BJ (cell line): ENCODE measurements around the gene IQCC. TPM values are rescaled to one million over a fixed set of nuclear protein-coding genes. Genes with fewer than 3 reads are reported as not detected.
"Not testable (repeated sequence)": the region's sequence is repeated elsewhere in the genome, so short reads cannot be mapped to it uniquely, and the experiment has no call there.

Experiments
- CTCF ChIA-PET: fragments of 350-600 bp; formaldehyde crosslinking; extraction: SDS; loops from one replicate; lab custom pipeline; 2021; ENCODE audit warnings: antibody characterized with exemption, inconsistent platforms; lab: Yijun Ruan, JAX
- POLR2A ChIA-PET: fragments of 300-600 bp; sonication (Branson Sonifier 250); formaldehyde crosslinking; extraction: SDS; loops from one replicate; lab custom pipeline; 2021; ENCODE audit warnings: antibody characterized with exemption; lab: Charles Lee
- DNase-seq: peaks from one replicate; pipeline ENCODE4 v3.0.0-alpha.2; 2011; ENCODE audit warnings: low read depth
- H3K27me3 ChIP-seq: 2 replicates; pipeline ENCODE4 v1.6.0; 2011; ENCODE audit warnings: low read length; ENCODE audit not compliant: control insufficient read depth, insufficient read depth
- H3K36me3 ChIP-seq: 2 replicates; pipeline ENCODE4 v1.5.1; 2011; ENCODE audit warnings: low read length; ENCODE audit not compliant: control insufficient read depth, insufficient read depth
- H3K4me3 ChIP-seq: 2 replicates; pipeline ENCODE4 v1.5.1; 2011; ENCODE audit warnings: low read depth, mild to moderate bottlenecking, control low read depth, low read length
- polyA minus RNA-seq: library from RNA; depleted of rRNA, polyadenylated mRNA; stranded (reverse); fragments of >200 nt; gene quantifications from 2 replicates; pipeline ENCODE4 v1.2.3, GENCODE V29; 2011; rRNA and poly(A)+ RNA removed
- polyA plus RNA-seq: library from polyadenylated mRNA; depleted of rRNA; stranded (reverse); fragments of >200 nt; gene quantifications from 2 replicates; pipeline ENCODE4 v1.2.3, GENCODE V29; 2011; rRNA removed
- TF ChIP-seq, protein P1 (sequence below): IDR thresholded peaks from 2 replicates; pipeline ENCODE4 v1.5.1; 2011; ENCODE audit warnings: low read depth, mild to moderate bottlenecking, control low read depth, inconsistent platforms, low read length, moderate library complexity; ENCODE audit not compliant: insufficient read depth

The IQCC gene
- polyA plus RNA-seq: 1.4 and 2.1 TPM in 2 replicates
- 0.62 and 1.0 TPM in 2 replicates for polyA minus RNA-seq

DNA sequence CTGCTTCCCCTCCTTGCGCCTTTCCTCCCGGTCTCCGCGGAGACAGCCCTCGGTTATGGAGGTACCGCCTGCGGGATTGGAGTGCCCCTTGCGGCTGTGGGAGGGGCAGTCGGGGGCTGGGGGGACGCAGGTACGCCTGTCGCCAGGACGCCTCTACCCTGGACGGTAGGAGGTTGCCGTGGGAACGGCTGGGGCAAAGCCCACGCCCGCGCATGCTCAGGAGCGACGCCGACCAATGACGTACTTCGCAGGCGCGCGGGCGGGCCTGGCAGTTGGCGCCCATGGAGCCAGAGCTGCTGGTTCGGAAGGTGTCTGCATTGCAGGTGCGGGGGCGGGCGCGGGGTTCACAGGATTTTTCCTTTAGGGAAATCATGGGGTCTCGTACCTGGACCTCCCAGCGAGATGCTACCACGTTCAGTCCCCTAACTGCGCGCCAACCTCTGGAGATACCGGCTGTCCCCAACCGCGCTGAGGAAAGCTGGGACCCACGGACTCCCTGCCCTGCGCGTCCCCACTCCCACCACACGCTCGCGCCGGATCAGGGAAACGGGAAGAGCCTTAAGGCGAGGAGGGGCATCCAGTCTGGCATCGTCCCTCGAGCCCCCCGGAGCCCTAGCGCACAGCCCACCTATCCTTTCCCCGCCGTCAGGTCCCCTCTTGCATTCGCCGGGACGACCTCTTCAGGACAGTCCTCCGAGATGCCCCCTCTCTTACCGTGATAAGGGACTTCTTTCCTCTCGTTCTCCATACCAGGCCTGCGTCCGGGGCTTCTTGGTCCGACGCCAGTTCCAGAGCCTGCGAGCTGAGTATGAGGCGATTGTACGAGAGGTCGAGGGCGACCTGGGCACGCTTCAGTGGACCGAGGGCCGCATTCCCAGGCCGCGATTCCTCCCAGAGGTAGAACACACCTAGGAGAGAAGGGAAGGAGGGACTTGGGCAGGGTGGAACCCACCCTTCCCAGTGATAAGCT lies at the start of gene IQCC:
Gene IQCC (plus strand): TSS at position 271 of the 970 bp plus-strand sequence. CDS start 11 bp downstream, at position 282.
- ChIA-PET CTCF (interaction anchor here (1.3 to 1.8 kb wide), 3 partner anchors 10 to 130 kb away, joined by 3 to 17 read pairs (median 6); partner anchors contain the start of gene MARCKSL1), POLR2A (interaction anchor here (0.6 kb wide), 1 partner anchor 12 kb away, joined by 3 read pairs; no protein-coding TSS in a partner anchor)
- Histone ChIP-seq H3K4me3 (peak within 1 kb of the TSS; percentile 74), H3K36me3 (peaks cover 3% of the 10 kb centered on the region; the same call in 1 of the 2 replicates), H3K27me3 (no peaks in the 10 kb centered on the region)
- TF ChIP-seq, protein P1, sequence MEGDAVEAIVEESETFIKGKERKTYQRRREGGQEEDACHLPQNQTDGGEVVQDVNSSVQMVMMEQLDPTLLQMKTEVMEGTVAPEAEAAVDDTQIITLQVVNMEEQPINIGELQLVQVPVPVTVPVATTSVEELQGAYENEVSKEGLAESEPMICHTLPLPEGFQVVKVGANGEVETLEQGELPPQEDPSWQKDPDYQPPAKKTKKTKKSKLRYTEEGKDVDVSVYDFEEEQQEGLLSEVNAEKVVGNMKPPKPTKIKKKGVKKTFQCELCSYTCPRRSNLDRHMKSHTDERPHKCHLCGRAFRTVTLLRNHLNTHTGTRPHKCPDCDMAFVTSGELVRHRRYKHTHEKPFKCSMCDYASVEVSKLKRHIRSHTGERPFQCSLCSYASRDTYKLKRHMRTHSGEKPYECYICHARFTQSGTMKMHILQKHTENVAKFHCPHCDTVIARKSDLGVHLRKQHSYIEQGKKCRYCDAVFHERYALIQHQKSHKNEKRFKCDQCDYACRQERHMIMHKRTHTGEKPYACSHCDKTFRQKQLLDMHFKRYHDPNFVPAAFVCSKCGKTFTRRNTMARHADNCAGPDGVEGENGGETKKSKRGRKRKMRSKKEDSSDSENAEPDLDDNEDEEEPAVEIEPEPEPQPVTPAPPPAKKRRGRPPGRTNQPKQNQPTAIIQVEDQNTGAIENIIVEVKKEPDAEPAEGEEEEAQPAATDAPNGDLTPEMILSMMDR: no peak
- no peak for DNase-seq

DNA sequence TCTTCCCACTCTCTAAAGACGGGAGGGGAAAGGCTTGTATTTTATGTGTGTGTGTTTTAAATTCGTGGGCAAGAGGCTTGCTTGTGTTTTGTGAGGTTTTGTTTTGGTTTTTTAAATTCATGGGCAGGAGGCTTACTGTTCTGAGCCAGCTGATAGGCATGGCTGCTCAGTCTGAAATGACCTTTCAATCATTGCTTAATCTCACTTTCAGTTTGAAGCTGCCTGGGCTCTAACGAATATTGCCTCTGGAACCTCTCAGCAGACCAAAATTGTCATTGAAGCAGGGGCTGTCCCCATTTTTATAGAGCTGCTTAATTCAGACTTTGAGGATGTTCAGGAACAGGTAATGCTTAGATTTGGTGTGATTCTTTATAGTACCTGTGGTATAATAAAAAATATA lies 46.3 kb upstream of the IQCC start:
- DNase-seq: no peak
- POLR2A ChIA-PET: no interaction called here
- TF ChIP-seq, protein P1: no peak
- Histone ChIP-seq H3K27me3 (no peaks in the 10 kb centered on the region), H3K36me3 (peaks cover 32% of the 10 kb centered on the region), H3K4me3 (no peak overlapping the region)
- CTCF ChIA-PET: no interaction called here

DNA sequence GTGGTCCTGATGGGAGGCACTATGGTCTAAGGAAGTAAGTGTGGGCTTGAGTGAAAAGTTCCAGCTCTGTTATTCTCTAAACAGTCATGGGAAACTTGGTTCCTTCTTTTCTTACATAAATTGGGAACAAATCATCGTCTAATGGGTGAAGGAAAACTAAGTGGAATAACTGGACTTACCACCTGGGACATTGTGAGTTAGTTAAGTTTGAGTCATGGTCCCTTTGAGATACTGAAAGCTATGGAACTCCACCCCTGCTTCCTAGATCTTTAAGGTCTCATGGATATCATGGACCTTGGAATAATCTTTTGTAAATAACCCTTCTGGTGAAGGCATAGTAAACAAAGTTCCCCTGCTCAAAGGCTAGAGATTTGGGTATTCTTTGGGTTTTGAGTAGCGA lies 42.1 kb upstream of the IQCC start:
- TF ChIP-seq, protein P1: no peak
- no peak for DNase-seq
- Histone ChIP-seq H3K4me3 (no peak overlapping the region), H3K36me3 (peaks cover 25% of the 10 kb centered on the region), H3K27me3 (no peaks in the 10 kb centered on the region)
- ChIA-PET CTCF (interaction anchor here (1.6 kb wide), 1 partner anchor 11 kb away, joined by 4 read pairs; no protein-coding TSS in a partner anchor), POLR2A (interaction anchor here (0.6 kb wide), 1 partner anchor 30 kb away, joined by 10 read pairs; no protein-coding TSS in a partner anchor)

DNA sequence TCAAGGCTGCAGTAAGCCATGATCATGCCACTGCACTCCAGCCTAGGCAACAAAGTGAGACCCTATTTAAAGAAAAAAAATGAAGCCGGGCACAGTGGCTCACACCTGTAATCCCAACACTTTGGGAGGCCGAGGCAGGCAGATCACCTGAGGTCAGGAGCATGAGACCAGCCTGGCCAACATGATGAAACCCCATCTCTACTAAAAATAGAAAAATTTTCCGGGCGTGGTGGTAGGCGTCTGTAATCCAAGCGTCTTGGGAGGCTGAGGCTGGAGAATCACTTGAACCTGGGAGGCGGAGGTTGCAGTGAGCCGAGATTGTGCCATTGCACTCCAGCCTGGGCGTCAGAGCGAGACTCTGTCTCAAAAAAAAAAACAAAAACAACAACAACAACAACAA lies 39.8 kb upstream of the IQCC start:
- H3K4me3 ChIP-seq, DNase-seq, H3K27me3 ChIP-seq: not testable (repeated sequence)
- peaks cover 28% of the 10 kb centered on the region for H3K36me3 ChIP-seq
- ChIA-PET POLR2A (interaction anchor here (0.6 kb wide), 1 partner anchor 50 kb away, joined by 4 read pairs; no protein-coding TSS in a partner anchor), CTCF (interaction anchor here (0.6 kb wide), 1 partner anchor 93 kb away, joined by 3 read pairs; the partner anchor contains the start of gene TMEM39B)

DNA sequence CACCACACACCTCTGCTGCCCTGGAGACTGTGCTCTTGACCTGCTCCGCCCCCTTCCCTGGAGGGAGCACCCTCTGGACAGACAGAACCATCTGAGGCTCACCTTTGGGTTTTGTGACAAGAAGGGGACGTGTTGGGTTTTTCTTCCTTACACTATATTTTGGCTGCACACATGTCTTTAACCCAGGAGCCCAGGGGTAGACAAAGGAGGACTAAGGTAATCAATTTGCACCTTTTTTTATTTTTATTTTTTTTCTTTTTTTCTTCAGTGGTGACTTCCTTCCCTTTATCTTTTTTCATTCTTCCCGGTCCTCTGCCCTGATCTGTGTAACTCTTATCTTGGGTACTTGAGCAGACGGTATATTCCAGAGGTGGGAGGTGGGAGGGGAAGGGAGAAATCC lies 34.5 kb upstream of the IQCC start:
- no peak overlapping the region for H3K4me3 ChIP-seq
- POLR2A ChIA-PET: no interaction called here
- TF ChIP-seq, protein P1: no peak
- CTCF ChIA-PET: no interaction called here
- DNase-seq: no peak
- H3K27me3 ChIP-seq: no peaks in the 10 kb centered on the region
- H3K36me3 ChIP-seq: peaks cover 27% of the 10 kb centered on the region
